ENCODE results near the gene MAP3K5. TPM values are rescaled to one million over a fixed set of nuclear protein-coding genes. Genes with fewer than 3 reads are reported as not detected.

Gene MAP3K5
- total and polyA plus RNA-seq, 9 of the 15 experiments (the other 6 are each of a cell fraction or from before 2014, with no cell fraction given), result 2.2 to 13.0 (median 9.9) TPM

- TF ChIP-seq STAT6 (CRISPR knock-in tag; IDR thresholded peaks at IDR 0.05), result no peak
- no peak for TF ChIP-seq NFYB (IDR thresholded peaks at IDR 0.05; ENCODE audit: extremely low read depth, insufficient read length)
- no peak for TF ChIP-seq ZNF551 (CRISPR knock-in tag; IDR thresholded peaks at IDR 0.05)
- TF ChIP-seq THAP7 (CRISPR knock-in tag; IDR thresholded peaks at IDR 0.05), result no peak
- no peak for TF ChIP-seq ZNF23 (CRISPR knock-in tag; IDR thresholded peaks at IDR 0.05)
- TF ChIP-seq MLLT1 (IDR thresholded peaks at IDR 0.05), result no peak
- no peak for TF ChIP-seq XRCC3 (IDR thresholded peaks at IDR 0.05)
- no peak for TF ChIP-seq ZNF408 (CRISPR knock-in tag; IDR thresholded peaks at IDR 0.05; ENCODE audit: low read depth)
- TF ChIP-seq PHF8 (IDR thresholded peaks at IDR 0.05; ENCODE audit: borderline replicate concordance, low read length), result no peak
- no peak for TF ChIP-seq SLC30A9 (CRISPR knock-in tag; IDR thresholded peaks at IDR 0.05)
- peak; percentile 70; the same call in 1 of the 2 replicates for TF ChIP-seq ZNF766 (CRISPR knock-in tag; conservative IDR thresholded peaks at IDR 0.05)
- no peak for TF ChIP-seq SIN3B (IDR thresholded peaks at IDR 0.05; ENCODE audit: low read depth)
- no peak for TF ChIP-seq ZNF165 (CRISPR knock-in tag; IDR thresholded peaks at IDR 0.05; ENCODE audit: borderline replicate concordance)
- no peak for TF ChIP-seq ETS2 (tag; IDR thresholded peaks at IDR 0.05; ENCODE audit: borderline replicate concordance, poor library complexity, severe bottlenecking)
- TF ChIP-seq MECOM (CRISPR knock-in tag; IDR thresholded peaks at IDR 0.05), result no peak
- no peak for TF ChIP-seq ZNF668 (CRISPR knock-in tag; IDR thresholded peaks at IDR 0.05)
- TF ChIP-seq BRD4 (IDR thresholded peaks at IDR 0.05), result no peak
- no peak for TF ChIP-seq ZNF431 (CRISPR knock-in tag; IDR thresholded peaks at IDR 0.05)
- no peak for TF ChIP-seq SMAD2 (IDR thresholded peaks at IDR 0.05; ENCODE audit: low read depth, low read length)
- peak; percentile 77 for TF ChIP-seq DPF2 (IDR thresholded peaks at IDR 0.05)
- no peak for TF ChIP-seq ZFX (CRISPR knock-in tag; IDR thresholded peaks at IDR 0.05)
- TF ChIP-seq NCOA6 (IDR thresholded peaks at IDR 0.05), result 0 out of 2 replicates have a peak, but pooled peaks have one; percentile 23
- TF ChIP-seq ZNF444 (CRISPR knock-in tag; IDR thresholded peaks at IDR 0.05), result no peak
- no peak for TF ChIP-seq SMAD3 (CRISPR knock-in tag; conservative IDR thresholded peaks at IDR 0.05)
These were observed 54.9 kb downstream of the MAP3K5 start (continued) for GRCh38 chr6:136737374-136737844.
